22Rv1 (cell line): ENCODE data around the gene PLXNA2.

Experiments
- H3K27ac ChIP-seq: fragments of 450-650 bp; 2 replicates; pipeline ENCODE4 v1.5.1; 2017
- CTCF ChIP-seq: fragments of 450-650 bp; IDR thresholded peaks from 2 replicates; pipeline ENCODE4 v1.5.1; 2017; ENCODE audit warnings: mild to moderate bottlenecking
- ZFX ChIP-seq: fragments of 450-650 bp; IDR thresholded peaks from 2 replicates; pipeline ENCODE4 v1.6.1; 2017; ENCODE audit warnings: antibody characterized with exemption, borderline replicate concordance

PLXNA2 gene

GRCh38 chr1:208158640-208159554 is 85.3 kb downstream of the PLXNA2 start:
- TF ChIP-seq ZFX (no peak), CTCF (no peak)
- no peak overlapping the region for H3K27ac ChIP-seq

- TF ChIP-seq ZFX (no peak), CTCF (no peak)
- H3K27ac ChIP-seq, result no peak overlapping the region
Measured at GRCh38 chr1:208157769-208158168, 86.4 kb downstream of the PLXNA2 start.

GRCh38 chr1:208156741-208157140 is 87.4 kb downstream of the PLXNA2 start:
- TF ChIP-seq CTCF (no peak), ZFX (no peak)
- no peak overlapping the region for H3K27ac ChIP-seq

- TF ChIP-seq CTCF (no peak), ZFX (no peak)
- H3K27ac ChIP-seq, result no peak overlapping the region
Measured at GRCh38 chr1:208156310-208156709, 87.9 kb downstream of the PLXNA2 start.

- TF ChIP-seq ZFX (no peak), CTCF (no peak)
- H3K27ac ChIP-seq, result no peak overlapping the region
Measured at GRCh38 chr1:208154679-208155642, 89.2 kb downstream of the PLXNA2 start.

GRCh38 chr1:208154040-208154439 is 90.1 kb downstream of the PLXNA2 start:
- TF ChIP-seq ZFX, result no peak
- no peak for TF ChIP-seq CTCF
- no peak overlapping the region for H3K27ac ChIP-seq
